Mucosa of descending colon (tissue), 3 donors: ENCODE data around the gene MCM8. TPM values are rescaled to one million over a fixed set of nuclear protein-coding genes. Genes with fewer than 3 reads are reported as not detected.
A peak's percentile ranks its signal among the peaks of the same experiment; 100 is the strongest.

Experiments used
- ATAC-seq: fragments of 200-7000 bp; cut with Tn5 transposase; one replicate; pipeline ENCODE4 v1.9.1; 2020; ENCODE audit warnings: mild to moderate bottlenecking, moderate library complexity
- DNase-seq, 3 donors: peaks; one replicate each; pipeline ENCODE4 v3.0.0-alpha.2; 2020
- H3K36me3 ChIP-seq: fragments of 200-600 bp; one replicate; pipeline ENCODE4 v1.8.0; 2021; ENCODE audit warnings: low read depth, mild to moderate bottlenecking
- H3K4me1 ChIP-seq: fragments of 200-600 bp; one replicate; pipeline ENCODE4 v1.8.0; 2021; ENCODE audit warnings: low read depth, mild to moderate bottlenecking
- H3K4me3 ChIP-seq: fragments of 200-600 bp; one replicate; pipeline ENCODE4 v1.8.0; 2021; ENCODE audit warnings: mild to moderate bottlenecking
- H3K9me3 ChIP-seq: fragments of 200-600 bp; one replicate; pipeline ENCODE4 v1.8.0; 2021; ENCODE audit warnings: mild to moderate bottlenecking
- CTCF ChIP-seq: fragments of 200-600 bp; IDR thresholded peaks from one replicate; pipeline ENCODE4 v1.8.0; 2022; ENCODE audit warnings: antibody characterized with exemption, mild to moderate bottlenecking
- intact Hi-C, 2 donors: fragments of 100-400 bp; cut with DNase I in 1 of 2; cut with micrococcal nuclease in 1 of 2; formaldehyde crosslinking; loops; one replicate each; pipeline versions ENCODE4 v1.11.0 to v1.11.1; 2022; cut with DNase I, micrococcal nuclease
- total RNA-seq, 3 donors: library from RNA; stranded (reverse); fragmentation: NEBNext Ultra II Directional in 2 of 3; extraction: Animal tissue kit (Norgen Biotek cat#: 25700) in 2 of 3; gene quantifications; one replicate each; pipeline versions ENCODE4 v1.2.1 to v1.2.4, GENCODE V29; 2021 to 2023
- donor health status: DM: no; HTN: no; CAD: no; lungs with moderate emphysema.
- donor health status: DM: no; HTN: no; CAD: no.
- donor health status: DM: no; HTN: yes; CAD: no.

The MCM8 gene
- total RNA-seq, 3 donors from 2014 or later, result 4.9 to 9.8 (median 7.8) TPM

- DNase-seq, result no peak
- no peak for ATAC-seq
- no peaks in the 10 kb centered on the region for H3K9me3 ChIP-seq
- no peaks in the 10 kb centered on the region for H3K36me3 ChIP-seq
- intact Hi-C loops, result no loop called here
- no peak for TF ChIP-seq CTCF
- no peak overlapping the region for H3K4me3 ChIP-seq
- H3K4me1 ChIP-seq, result no peaks in the 10 kb centered on the region
Observed at GRCh38 chr20:6041808-6042265, 91.4 kb downstream of the MCM8 start.

- H3K4me1 ChIP-seq, result no peaks in the 10 kb centered on the region
- H3K9me3 ChIP-seq, result no peaks in the 10 kb centered on the region
- H3K4me3 ChIP-seq, result no peak overlapping the region
- TF ChIP-seq CTCF, result no peak
- DNase-seq, result no peak
- peak; percentile 54 for ATAC-seq
- no peaks in the 10 kb centered on the region for H3K36me3 ChIP-seq
- intact Hi-C loops, result no loop called here
Observed at GRCh38 chr20:6044115-6044514, 93.7 kb downstream of the MCM8 start.

DNA sequence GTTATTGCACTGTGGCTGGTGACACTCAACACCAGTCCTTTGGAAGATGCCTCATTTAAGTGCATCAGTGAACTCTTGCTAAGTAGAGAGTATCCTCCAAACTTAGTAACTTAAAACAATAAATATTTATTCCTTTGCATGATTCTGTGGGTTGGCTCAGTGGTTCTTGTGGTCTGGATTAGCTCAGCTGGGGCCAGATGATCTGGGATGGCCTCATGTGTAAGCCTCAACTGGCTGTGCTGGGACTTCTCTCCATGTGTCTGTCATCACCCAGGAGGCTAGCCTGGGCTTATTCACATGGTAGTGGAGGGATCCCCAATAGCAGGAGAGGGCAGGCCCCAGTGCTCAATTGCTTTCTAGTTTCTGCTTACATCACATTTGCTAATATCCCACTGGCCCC, 95.1 kb downstream of the MCM8 start:
- Histone ChIP-seq H3K9me3 (no peaks in the 10 kb centered on the region), H3K36me3 (no peaks in the 10 kb centered on the region), H3K4me3 (no peak overlapping the region), H3K4me1 (no peaks in the 10 kb centered on the region)
- TF ChIP-seq CTCF, result no peak
- no peak for ATAC-seq
- no peak for DNase-seq
- intact Hi-C loops, result no loop called here

DNA sequence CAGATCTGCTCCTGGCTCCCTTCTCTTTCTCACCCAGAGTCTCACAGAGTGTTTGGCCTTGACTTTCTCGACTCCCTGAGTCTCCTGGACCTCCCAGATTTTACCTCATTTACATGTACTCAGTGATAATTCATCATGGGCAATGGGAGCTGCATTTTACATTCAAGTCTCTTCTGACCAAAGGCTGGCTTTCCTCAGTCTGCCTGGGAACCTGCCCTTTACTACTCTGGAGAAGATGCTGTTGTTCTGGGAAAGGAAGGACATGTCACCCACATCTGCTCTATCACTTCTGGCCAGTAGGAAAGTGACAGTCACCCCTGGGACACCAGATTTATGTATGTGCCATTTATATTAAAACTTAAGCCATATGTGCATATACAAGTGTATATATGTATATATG, 96.0 kb downstream of the MCM8 start:
- H3K4me1 ChIP-seq, result no peaks in the 10 kb centered on the region
- no peaks in the 10 kb centered on the region for H3K9me3 ChIP-seq
- no peak for ATAC-seq
- DNase-seq, result no peak
- no peak overlapping the region for H3K4me3 ChIP-seq
- intact Hi-C loops, result no loop called here
- H3K36me3 ChIP-seq, result no peaks in the 10 kb centered on the region
- no peak for TF ChIP-seq CTCF

DNA sequence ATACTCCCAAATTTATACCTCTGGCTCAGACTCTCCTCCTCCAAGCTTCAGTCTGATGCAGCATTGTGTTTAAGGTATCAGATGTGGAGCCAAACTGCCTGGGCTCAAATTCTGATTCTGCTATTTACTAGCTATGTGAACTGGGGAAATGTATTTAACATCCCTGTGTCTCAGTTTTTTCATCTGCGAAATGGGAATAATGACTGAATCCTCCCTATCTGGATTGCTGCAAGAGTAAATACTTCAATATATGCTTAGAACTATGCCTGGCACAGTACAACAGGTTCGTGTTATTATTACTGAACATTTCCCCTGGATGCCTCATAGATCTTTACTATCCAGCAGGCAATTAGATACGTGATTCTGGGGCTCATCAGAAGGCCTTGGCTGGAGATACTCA, 97.9 kb downstream of the MCM8 start:
- Histone ChIP-seq H3K9me3 (no peaks in the 10 kb centered on the region), H3K4me1 (peaks cover 2% of the 10 kb centered on the region), H3K36me3 (no peaks in the 10 kb centered on the region), H3K4me3 (no peak overlapping the region)
- ATAC-seq (no peak), DNase-seq (no peak)
- no peak for TF ChIP-seq CTCF
- intact Hi-C loops, result no loop called here

Other genes starting within 250 kb of the MCM8 start
- 1 to 10 TPM; 7.5 to 8.3 (median 8.0) TPM for gene SHLD1, start 200.3 kb upstream of the MCM8 start, total RNA-seq
- 1 to 10 TPM; 3.0 to 5.6 (median 3.7) TPM for gene CHGB, start 39.1 kb upstream of the MCM8 start, total RNA-seq
- 10 to 100 TPM in 1 of 3 donors, 1 to 10 TPM in 2; 8.3 to 10.5 (median 9.2) TPM for gene TRMT6, start 119 bp upstream of the MCM8 start, total RNA-seq
- gene CRLS1, start 55.5 kb downstream of the MCM8 start, total RNA-seq, result 10 to 100 TPM; 36.7 to 56.2 (median 41.8) TPM
- gene LRRN4, start 103.4 kb downstream of the MCM8 start, total RNA-seq, result not detected
- 100 to 1,000 TPM in 1 of 3 donors, 10 to 100 TPM in 2; 17.4 to 102 (median 54.1) TPM for gene FERMT1, start 172.4 kb downstream of the MCM8 start, total RNA-seq